ENCODE measurements around the gene TP53TG3.
"Not testable (repeated sequence)": the region's sequence is repeated elsewhere in the genome, so short reads cannot be mapped to it uniquely, and the experiment has no call there.

The TP53TG3 gene, protein sequence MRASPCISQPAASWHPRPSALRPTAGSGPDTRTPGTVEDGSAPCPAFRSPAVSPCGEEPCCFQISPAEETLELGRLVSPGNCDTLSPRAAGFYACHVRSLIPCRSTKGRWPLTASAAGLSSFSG

DNA sequence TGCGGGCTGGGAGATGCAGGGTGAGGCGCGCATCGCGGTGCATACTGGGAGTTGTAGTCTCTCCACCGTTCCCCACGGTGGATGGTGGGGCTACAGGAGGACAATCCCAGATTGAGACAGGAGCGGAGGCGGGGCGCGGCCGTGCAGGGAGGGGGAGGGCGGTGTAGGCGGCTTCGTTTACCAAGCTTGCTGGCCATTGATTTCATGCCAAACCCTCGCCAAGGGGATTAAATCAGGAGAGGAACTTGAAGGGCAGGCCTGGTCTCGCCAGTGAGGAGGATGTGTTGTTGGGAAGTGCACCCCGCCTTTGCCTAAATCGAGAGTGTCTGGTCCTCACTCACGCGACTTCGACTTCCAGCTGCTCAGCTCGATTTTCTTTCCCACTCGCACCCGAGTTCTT is at the start of gene TP53TG3:
TP53TG3 (minus strand) TSS at position 101 of the 400 bp plus-strand sequence; CDS start at position 33, 68 bp downstream.
- not testable (repeated sequence) for H3K36me3 Mint-ChIP-seq (ENCODE audit: low read depth); H3K27me3 Mint-ChIP-seq; H3K4me3 Mint-ChIP-seq; H3K4me1 Mint-ChIP-seq; ATAC-seq; H3K27ac Mint-ChIP-seq; DNase-seq; H3K9me3 Mint-ChIP-seq

DNA sequence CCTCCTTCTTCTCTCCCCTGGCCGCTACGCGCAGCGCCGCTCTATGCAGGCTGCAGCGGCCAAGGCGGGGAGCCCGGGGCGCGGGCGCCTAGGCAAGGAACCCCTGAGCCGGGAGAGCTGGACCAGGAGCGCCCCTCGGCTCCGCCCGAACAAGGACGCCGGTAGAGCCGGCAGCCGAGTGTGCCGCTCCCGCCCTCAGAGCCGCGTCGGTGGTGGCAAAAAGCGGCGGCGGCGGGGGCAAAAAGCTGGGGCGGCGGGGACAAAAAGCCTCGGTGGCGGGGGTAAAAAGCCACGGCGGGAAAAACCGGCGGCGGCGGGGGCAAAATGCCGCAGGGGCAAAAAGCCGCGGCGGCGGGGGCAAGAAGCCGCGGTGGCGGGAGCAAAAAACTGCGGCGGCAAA is 25.1 kb downstream of the TP53TG3 start:
- H3K4me3 Mint-ChIP-seq; DNase-seq; H3K9me3 Mint-ChIP-seq; H3K27me3 Mint-ChIP-seq; H3K4me1 Mint-ChIP-seq; H3K27ac Mint-ChIP-seq; ATAC-seq; H3K36me3 Mint-ChIP-seq (ENCODE audit: low read depth): not testable (repeated sequence)

DNA sequence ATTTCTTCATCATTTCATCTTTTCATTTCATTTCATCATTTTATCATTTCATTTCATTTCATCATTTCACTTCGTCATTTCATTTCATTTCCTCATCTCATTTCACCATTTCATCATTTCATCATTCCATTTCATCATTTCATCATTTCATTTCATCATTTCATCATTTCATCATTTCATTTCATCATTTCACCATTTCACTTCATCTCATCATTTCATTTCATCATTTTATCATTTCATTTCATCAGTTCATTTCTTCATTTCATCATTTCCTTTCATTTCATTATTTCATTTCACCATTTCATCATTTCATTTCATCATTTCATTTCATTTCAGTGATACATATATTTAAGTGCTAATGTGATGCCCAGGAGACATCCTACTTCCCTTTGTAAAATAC is 28.4 kb downstream of the TP53TG3 start:
- H3K9me3 Mint-ChIP-seq: peaks cover 17% of the 10 kb centered on the region
- not testable (repeated sequence) for H3K4me1 Mint-ChIP-seq; H3K4me3 Mint-ChIP-seq; ATAC-seq; H3K36me3 Mint-ChIP-seq (ENCODE audit: low read depth); H3K27ac Mint-ChIP-seq; H3K27me3 Mint-ChIP-seq; DNase-seq

DNA sequence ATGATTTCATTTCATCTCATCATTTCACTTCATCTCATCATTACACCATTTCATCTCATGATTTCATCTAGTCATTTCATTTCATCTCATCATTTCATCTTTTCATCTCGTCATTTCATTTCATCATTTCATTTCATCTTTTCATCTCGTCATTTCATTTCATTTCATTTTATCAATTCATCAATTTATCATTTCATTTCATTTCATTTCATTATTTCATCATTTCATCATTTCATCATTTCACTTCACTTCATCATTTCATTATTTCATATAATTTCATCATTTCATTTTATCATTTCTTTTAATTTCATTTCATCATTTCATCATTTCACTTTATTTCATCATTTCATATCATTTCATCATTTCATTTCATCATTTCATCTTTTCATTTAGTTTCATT is 29.2 kb downstream of the TP53TG3 start:
- H3K27me3 Mint-ChIP-seq; H3K4me1 Mint-ChIP-seq; H3K27ac Mint-ChIP-seq; H3K4me3 Mint-ChIP-seq; ATAC-seq; H3K36me3 Mint-ChIP-seq (ENCODE audit: low read depth); DNase-seq: not testable (repeated sequence)
- H3K9me3 Mint-ChIP-seq: peaks cover 17% of the 10 kb centered on the region

DNA sequence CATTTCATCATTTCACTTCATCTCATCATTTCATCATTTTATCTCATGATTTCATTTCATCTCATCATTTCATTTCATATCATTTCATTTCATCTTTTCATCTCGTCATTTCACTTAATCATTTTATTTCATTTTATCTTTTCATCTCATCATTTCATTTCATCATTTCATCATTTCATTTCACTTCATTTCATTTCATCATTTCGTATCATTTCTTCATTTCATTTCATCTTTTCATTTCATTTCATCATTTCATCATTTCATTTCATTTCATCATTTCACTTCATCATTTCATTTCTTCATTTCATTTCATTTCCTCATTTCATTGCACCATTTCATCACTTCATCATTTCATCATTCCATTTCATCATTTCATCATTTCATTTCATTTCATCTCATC is 29.8 kb downstream of the TP53TG3 start:
- not testable (repeated sequence) for H3K27me3 Mint-ChIP-seq; ATAC-seq; H3K36me3 Mint-ChIP-seq (ENCODE audit: low read depth); H3K4me1 Mint-ChIP-seq; H3K4me3 Mint-ChIP-seq; DNase-seq
- peak overlapping the region; percentile 37 for H3K27ac Mint-ChIP-seq
- peaks cover 17% of the 10 kb centered on the region for H3K9me3 Mint-ChIP-seq

DNA sequence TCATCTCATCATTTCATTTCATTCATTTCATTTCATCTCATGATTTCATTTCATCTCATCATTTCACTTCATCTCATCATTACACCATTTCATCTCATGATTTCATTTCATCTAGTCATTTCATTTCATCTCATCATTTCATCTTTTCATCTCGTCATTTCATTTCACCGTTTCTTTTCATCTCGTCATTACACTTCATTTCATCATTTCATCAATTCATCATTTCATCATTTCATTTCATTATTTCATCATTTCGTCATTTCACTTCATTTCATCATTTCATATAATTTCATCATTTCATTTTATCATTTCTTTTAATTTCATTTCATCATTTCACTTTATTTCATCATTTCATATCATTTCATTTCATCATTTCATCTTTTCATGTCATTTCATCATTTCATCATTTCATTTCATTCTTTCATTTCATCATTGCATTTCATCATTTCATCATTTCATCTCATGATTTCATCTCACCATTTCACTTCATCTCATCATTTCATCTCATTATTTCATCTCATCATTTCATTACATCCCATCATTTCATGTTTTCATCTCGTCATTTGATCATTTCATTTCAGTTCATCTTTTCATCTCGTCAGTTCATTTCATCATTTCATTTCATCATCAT is 30.6 kb downstream of the TP53TG3 start:
- not testable (repeated sequence) for H3K4me1 Mint-ChIP-seq; DNase-seq; H3K27me3 Mint-ChIP-seq; H3K36me3 Mint-ChIP-seq (ENCODE audit: low read depth); ATAC-seq; H3K4me3 Mint-ChIP-seq
- H3K9me3 Mint-ChIP-seq: peaks cover 17% of the 10 kb centered on the region
- H3K27ac Mint-ChIP-seq: peak overlapping the region; percentile 73

DNA sequence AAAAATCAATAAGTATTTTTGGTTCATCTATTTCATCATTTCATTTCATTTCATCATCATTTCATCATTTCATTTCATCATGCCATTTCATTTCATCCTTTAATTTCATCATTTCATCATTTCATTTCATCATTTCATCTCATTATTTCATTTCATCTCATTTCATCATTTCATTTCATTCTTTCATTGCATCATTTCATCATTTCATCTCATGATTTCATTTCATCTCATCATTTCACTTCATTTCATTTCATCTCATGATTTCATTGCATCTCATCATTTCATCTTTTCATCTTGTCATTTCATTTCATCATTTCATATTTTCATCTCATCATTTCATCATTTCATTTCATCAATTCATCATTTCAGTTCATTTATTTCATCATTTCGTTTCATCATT is 31.2 kb downstream of the TP53TG3 start:
- H3K4me1 Mint-ChIP-seq; H3K27me3 Mint-ChIP-seq; DNase-seq; H3K36me3 Mint-ChIP-seq (ENCODE audit: low read depth); H3K4me3 Mint-ChIP-seq; ATAC-seq: not testable (repeated sequence)
- Mint-ChIP-seq H3K27ac (peak overlapping the region; percentile 73), H3K9me3 (peaks cover 17% of the 10 kb centered on the region)

DNA sequence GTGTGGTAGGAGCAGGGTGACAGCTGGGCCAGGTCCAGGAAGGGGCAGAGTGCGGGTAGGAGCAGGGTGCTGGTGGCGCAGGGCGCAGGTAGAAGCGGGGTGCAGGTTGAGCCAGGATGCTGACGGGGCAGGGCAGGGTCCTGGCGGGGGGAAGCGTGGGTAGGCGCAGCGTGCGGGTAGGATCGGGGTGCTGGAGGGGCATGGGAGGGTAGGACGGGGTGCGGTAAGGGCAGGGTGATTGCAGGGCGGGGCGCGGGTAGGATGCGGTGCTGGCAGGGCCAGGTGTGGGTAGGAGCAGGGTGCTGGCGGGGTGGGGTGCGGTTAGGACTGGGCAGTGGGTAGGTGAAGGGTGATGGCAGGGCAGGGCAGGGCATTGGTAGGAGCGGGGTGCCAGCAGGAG is 38.4 kb downstream of the TP53TG3 start:
- not testable (repeated sequence) for H3K27me3 Mint-ChIP-seq; DNase-seq; H3K4me3 Mint-ChIP-seq; ATAC-seq; H3K27ac Mint-ChIP-seq; H3K9me3 Mint-ChIP-seq; H3K36me3 Mint-ChIP-seq (ENCODE audit: low read depth); H3K4me1 Mint-ChIP-seq

DNA sequence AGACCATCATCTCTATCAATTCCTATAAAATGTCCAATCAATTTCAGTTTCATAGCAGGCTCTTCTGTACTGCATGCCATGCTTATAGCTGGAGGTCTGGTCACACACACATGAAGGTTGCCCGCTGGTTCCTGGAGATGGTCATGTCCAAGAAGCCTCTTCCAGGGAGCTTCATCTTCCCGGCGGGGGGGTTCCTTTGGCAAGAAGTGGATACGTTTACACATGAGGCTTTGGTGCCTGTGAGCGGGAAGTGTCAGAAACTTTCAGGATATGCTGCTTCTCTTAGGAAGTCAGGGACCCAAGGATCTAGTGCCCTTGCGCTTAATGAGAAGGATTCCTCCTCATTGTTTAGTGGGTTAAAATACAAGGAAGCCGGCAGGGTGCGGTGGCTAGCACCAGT is 43.9 kb downstream of the TP53TG3 start:
- H3K9me3 Mint-ChIP-seq; H3K36me3 Mint-ChIP-seq (ENCODE audit: low read depth); H3K27me3 Mint-ChIP-seq; H3K27ac Mint-ChIP-seq; ATAC-seq; DNase-seq; H3K4me1 Mint-ChIP-seq; H3K4me3 Mint-ChIP-seq: not testable (repeated sequence)

Data from activated naive CD8-positive, alpha-beta T cell treated with anti-CD3 and anti-CD28 coated beads, Interleukin-2, amount 50 U/mL, for 24 hours (primary cell).